GM12873 (cell line): ENCODE data around the gene ZC3H6.

ENCODE experiments used
- CTCF ChIP-seq: IDR thresholded peaks from 2 replicates; pipeline ENCODE4 v1.5.1; 2012; ENCODE audit warnings: low read depth, mild to moderate bottlenecking, moderate library complexity, low read length, control low read depth; ENCODE audit not compliant: insufficient read depth; ENCODE audit errors: missing control alignments

The ZC3H6 gene

GRCh38 chr2:112301171-112301584 is 25.8 kb downstream of the ZC3H6 start:
- TF ChIP-seq CTCF: no peak

GRCh38 chr2:112301973-112302372 is 26.6 kb downstream of the ZC3H6 start:
- TF ChIP-seq CTCF: no peak

GRCh38 chr2:112304298-112304941 is 29.0 kb downstream of the ZC3H6 start:
- TF ChIP-seq CTCF: no peak

GRCh38 chr2:112305132-112305531 is 29.7 kb downstream of the ZC3H6 start:
- TF ChIP-seq CTCF: no peak

- no peak for TF ChIP-seq CTCF
Measured at GRCh38 chr2:112310906-112311305, 35.5 kb downstream of the ZC3H6 start.

- TF ChIP-seq CTCF: no peak
Measured at GRCh38 chr2:112311932-112312331, 36.5 kb downstream of the ZC3H6 start.

GRCh38 chr2:112312821-112313220 is 37.4 kb downstream of the ZC3H6 start:
- TF ChIP-seq CTCF: no peak

- TF ChIP-seq CTCF: no peak
Measured at GRCh38 chr2:112314856-112315255, 39.5 kb downstream of the ZC3H6 start.
